Esophagus (tissue), 2 donors: Measurements from ENCODE around the gene RNF224. TPM values are rescaled to one million over a fixed set of nuclear protein-coding genes. Genes with fewer than 3 reads are reported as not detected.

Experiments used
- H3K27ac ChIP-seq, 2 donors: one replicate each; pipeline ENCODE4 v1.5.1; 2013; ENCODE audit warnings: low read depth in 2 of 2, mild to moderate bottlenecking in 2 of 2, inconsistent platforms in 1 of 2, low read length in 1 of 2, moderate library complexity in 1 of 2
- H3K27me3 ChIP-seq, 2 donors: one replicate each; pipeline ENCODE4 v1.6.1; 2013; ENCODE audit warnings: low read length in 2 of 2, control low read depth in 1 of 2, mild to moderate bottlenecking in 1 of 2; ENCODE audit not compliant: insufficient read depth in 2 of 2, control insufficient read depth in 1 of 2
- H3K36me3 ChIP-seq, 2 donors: one replicate each; pipeline ENCODE4 v1.6.1; 2013; ENCODE audit warnings: low read length in 1 of 2; ENCODE audit not compliant: control insufficient read depth in 2 of 2, insufficient read depth in 2 of 2
- H3K4me1 ChIP-seq, 2 donors: one replicate each; pipeline ENCODE4 v1.6.1; 2013; ENCODE audit warnings: low read length in 1 of 2; ENCODE audit not compliant: control insufficient read depth in 2 of 2, insufficient read depth in 2 of 2
- H3K4me3 ChIP-seq, 2 donors: one replicate each; pipeline ENCODE4 v1.5.1; 2013; ENCODE audit warnings: low read length in 2 of 2, mild to moderate bottlenecking in 2 of 2, low read depth in 1 of 2, moderate library complexity in 1 of 2
- H3K9me3 ChIP-seq, 2 donors: one replicate each; pipeline ENCODE4 v1.6.1; 2013; ENCODE audit warnings: mild to moderate bottlenecking in 2 of 2, low read depth in 1 of 2, low read length in 1 of 2, moderate library complexity in 1 of 2; ENCODE audit not compliant: control insufficient read depth in 2 of 2, insufficient read depth in 1 of 2
- WGBS, 2 donors: extraction: QIAGEN DNeasy Blood & Tissue Kit; methylation state at CpG; one replicate each; pipeline ENCODE4 v1.1.7; 2013; 5-methylcytosine and 5-hydroxymethylcytosine counted together
- polyA plus RNA-seq, 2 donors: library from polyadenylated mRNA; stranded (reverse); fragments of 200-250 nt; gene quantifications; one replicate each; pipeline ENCODE4 v1.2.3, GENCODE V29; 2013
- donor health status: healthy with polysubstance abuse.
- donor health status: Bipolar disorder and iron deficiency.

Gene RNF224
- polyA plus RNA-seq, 2 donors: 3.7 to 5.5 TPM

DNA sequence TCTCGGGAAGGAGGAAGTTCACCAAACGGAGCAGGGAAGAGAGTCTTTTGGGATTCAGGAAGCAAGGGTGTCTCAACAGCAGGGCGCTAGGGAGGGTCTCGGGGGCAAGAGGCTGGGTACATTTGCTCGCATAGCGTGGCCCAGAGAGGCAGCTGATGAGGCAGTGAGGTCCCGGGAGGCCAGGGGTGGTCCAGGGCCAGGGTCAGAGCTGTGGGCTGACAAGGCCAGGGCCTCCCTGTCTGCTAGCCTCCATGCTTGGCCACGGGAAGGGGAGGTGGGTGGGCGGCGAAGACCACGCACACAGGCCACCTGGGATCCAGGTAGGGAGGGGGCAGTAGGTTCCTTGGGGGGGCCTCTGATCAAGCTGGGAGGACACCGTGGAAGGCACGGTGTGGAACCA, 15.8 kb upstream of the RNF224 start:
- 84 to 89% methylated on average over 13 of the region's 13 CpGs for WGBS, 2 donors
- no peaks in the 10 kb centered on the region for H3K27me3 ChIP-seq
- peaks cover 0 to 17% of the 10 kb centered on the region in 2 donors for H3K36me3 ChIP-seq
- peaks cover 3 to 7% of the 10 kb centered on the region in 2 donors for H3K4me1 ChIP-seq
- H3K4me3 ChIP-seq: no peak overlapping the region
- no peaks in the 10 kb centered on the region for H3K9me3 ChIP-seq
- no peak overlapping the region for H3K27ac ChIP-seq

DNA sequence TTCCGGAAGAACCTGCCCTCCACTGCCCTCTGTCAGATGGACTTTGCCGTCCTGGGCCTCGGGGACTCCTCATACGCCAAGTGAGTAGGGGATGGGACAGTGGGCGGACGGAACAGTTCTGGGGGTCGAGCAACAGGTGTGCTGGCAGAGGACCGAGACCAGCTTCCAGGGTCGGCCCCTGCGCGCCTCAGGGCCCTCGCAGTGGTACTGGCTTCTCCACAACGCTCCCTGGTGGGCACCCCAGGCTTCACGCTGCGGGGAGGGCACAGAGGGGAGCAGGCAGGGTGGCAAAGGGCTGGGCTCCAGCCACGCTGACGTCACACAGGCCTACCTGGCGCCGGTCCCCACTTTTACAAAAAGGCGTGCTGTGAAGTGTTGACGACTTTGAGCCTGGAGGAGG, 14.8 kb upstream of the RNF224 start:
- Histone ChIP-seq H3K4me1 (peaks cover 2 to 7% of the 10 kb centered on the region in 2 donors), H3K36me3 (peaks cover 0 to 19% of the 10 kb centered on the region in 2 donors), H3K4me3 (no peak overlapping the region), H3K27me3 (no peaks in the 10 kb centered on the region), H3K9me3 (no peaks in the 10 kb centered on the region), H3K27ac (no peak overlapping the region)
- WGBS, 2 donors: 78 to 86% methylated on average over 19 to 21 of the region's 21 CpGs

DNA sequence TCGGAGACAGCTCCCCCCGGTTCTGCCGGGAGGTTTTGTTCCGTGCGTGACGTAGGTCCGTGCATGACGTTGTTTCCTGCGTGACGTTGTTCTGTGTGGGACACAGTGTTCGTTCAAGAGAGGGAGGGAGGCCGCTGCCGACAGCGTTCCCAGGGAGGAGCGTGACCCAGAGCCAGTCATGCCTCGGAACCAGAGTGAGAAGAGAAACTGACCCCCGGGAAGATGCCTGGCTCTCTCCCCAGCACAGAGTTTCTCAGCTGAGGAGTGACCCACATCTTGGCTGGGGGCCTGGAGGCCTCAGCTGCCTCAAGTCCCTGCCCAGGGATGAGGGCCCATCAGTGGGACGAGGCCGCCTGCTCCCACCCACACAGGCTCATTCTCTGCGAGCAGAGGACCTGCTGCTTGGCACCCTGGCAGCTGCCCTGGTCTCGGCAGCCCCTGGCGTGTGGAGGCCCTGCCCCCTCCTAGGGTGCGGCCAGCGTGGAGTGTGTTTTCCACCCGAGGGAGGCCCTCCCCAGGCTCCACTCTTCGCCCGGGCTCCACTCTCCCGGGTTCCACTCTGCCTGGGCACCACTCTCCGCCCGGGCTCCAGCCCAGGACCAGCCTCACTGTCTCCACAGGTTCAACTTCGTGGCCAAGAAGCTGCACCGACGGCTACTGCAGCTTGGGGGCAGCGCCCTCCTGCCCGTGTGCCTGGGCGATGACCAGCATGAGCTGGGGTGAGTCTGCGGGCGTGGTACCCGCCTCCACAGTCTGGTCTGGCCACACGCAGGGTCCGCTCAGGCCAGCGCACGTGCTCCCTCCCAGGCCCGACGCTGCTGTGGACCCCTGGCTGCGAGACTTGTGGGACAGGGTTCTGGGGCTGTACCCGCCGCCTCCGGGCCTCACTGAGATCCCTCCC, 13.9 kb upstream of the RNF224 start:
- H3K27ac ChIP-seq: no peak overlapping the region
- no peaks in the 10 kb centered on the region for H3K27me3 ChIP-seq
- H3K36me3 ChIP-seq: peaks cover 0 to 19% of the 10 kb centered on the region in 2 donors
- H3K4me1 ChIP-seq: peaks cover 0 to 14% of the 10 kb centered on the region in 2 donors
- H3K9me3 ChIP-seq: no peaks in the 10 kb centered on the region
- no peak overlapping the region for H3K4me3 ChIP-seq
- WGBS, 2 donors: 87 to 89% methylated on average over 49 of the region's 49 CpGs

DNA sequence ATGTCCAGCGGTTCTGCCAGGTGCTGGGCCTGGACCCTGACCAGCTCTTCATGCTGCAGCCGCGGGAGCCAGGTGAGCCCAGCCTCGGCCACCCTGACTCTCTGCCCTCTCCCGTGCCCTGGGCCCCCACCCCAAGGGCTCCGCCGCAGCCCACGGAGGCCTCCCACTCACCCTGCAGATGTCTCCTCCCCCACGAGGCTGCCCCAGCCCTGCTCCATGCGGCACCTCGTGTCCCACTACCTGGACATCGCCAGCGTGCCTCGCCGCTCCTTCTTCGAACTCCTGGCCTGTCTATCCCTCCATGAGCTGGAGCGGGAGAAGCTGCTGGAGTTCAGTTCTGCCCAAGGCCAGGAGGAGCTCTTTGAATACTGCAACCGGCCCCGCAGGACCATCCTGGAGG, 12.7 kb upstream of the RNF224 start:
- Histone ChIP-seq H3K4me3 (no peak overlapping the region), H3K36me3 (peaks cover 0 to 21% of the 10 kb centered on the region in 2 donors)
- WGBS, 2 donors: 92 to 93% methylated on average over 19 of the region's 19 CpGs

DNA sequence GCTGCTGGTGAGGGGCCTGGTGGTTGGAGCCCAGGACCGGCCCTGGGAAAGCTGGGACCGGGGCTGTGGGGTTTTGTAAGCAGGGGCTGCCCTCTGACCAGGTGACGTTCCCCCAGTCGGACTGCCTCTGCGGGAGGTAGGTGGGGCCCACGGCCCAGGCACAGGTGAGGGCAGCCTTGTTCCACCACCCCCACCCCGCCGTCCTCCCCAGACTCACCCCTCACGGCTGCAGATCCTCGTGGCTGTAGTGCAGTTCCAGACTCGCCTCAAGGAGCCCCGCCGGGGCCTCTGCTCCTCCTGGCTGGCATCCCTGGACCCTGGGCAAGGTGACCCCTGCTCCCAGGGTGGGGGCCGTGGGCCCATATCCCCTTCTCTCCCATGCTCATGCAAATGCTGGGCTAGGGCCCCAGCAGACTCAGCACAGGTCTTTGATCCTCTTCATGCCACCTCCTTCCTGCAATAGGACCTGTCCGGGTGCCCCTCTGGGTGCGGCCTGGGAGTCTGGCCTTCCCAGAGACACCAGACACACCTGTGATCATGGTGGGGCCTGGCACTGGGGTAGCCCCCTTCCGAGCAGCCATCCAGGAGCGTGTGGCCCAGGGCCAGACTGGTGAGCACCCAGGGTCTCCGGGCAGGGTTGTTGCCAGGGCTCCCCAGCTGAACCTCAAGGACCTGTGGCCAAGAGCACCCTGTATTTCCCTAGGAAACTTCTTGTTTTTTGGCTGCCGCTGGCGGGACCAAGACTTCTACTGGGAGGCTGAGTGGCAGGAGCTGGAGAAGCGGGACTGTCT, 11.9 kb upstream of the RNF224 start:
- Histone ChIP-seq H3K27me3 (no peaks in the 10 kb centered on the region), H3K27ac (no peak overlapping the region), H3K36me3 (peaks cover 0 to 25% of the 10 kb centered on the region in 2 donors), H3K4me3 (no peak overlapping the region), H3K9me3 (no peaks in the 10 kb centered on the region), H3K4me1 (peaks cover 0 to 21% of the 10 kb centered on the region in 2 donors)
- WGBS, 2 donors: 89 to 90% methylated on average over 19 to 22 of the region's 22 CpGs

More for the DNA sequence above, 12.7 kb upstream of the RNF224 start:
- no peaks in the 10 kb centered on the region for H3K27me3 ChIP-seq
- no peak overlapping the region for H3K27ac ChIP-seq
- H3K4me1 ChIP-seq: peaks cover 0 to 21% of the 10 kb centered on the region in 2 donors
- no peaks in the 10 kb centered on the region for H3K9me3 ChIP-seq

DNA sequence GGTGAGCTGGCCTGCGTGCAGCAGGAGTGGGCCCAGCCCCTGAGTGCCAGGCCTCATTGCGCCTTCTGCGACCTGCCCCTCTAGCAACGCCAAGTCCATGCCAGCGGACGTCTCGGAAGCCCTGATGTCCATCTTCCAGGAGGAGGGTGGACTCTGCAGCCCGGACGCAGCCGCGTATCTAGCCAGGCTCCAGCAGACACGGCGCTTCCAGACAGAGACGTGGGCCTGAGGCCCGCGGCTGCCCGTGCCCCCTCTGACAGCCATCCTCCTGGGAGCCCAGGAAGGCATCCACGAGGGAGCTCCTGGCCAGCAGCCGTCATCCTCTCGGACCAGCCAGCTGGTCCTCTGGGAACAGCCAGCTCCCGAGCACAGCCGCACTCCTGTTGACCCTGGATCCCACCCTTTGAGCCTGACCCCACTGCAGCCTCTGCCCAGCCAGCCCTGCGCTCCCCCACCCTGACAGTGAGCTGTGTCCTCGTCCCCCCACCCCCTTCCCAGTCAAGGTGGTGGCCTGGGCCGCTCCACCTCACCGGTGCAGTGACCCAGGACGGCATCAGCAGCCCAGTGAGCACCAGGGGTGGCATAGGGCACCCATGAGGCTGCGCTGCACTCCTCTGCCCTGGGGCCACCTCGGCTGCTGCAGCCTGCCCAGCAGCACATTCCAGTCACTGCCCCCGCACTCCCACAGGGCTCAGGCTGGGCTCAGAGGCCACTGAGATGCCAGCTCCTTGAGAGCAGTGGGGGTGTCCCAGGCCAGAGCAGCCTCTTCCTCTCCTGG, 10.9 kb upstream of the RNF224 start:
- Histone ChIP-seq H3K36me3 (peaks cover 0 to 25% of the 10 kb centered on the region in 2 donors), H3K4me1 (peaks cover 0 to 21% of the 10 kb centered on the region in 2 donors), H3K27ac (peak overlapping the region in 1 of 2 donors; percentile 91), H3K9me3 (no peaks in the 10 kb centered on the region), H3K27me3 (no peaks in the 10 kb centered on the region), H3K4me3 (peak overlapping the region in 1 of 2 donors; percentile 61)
- whole genome bisulfite sequencing, 2 donors: 88 to 92% methylated on average over 30 of the region's 30 CpGs

DNA sequence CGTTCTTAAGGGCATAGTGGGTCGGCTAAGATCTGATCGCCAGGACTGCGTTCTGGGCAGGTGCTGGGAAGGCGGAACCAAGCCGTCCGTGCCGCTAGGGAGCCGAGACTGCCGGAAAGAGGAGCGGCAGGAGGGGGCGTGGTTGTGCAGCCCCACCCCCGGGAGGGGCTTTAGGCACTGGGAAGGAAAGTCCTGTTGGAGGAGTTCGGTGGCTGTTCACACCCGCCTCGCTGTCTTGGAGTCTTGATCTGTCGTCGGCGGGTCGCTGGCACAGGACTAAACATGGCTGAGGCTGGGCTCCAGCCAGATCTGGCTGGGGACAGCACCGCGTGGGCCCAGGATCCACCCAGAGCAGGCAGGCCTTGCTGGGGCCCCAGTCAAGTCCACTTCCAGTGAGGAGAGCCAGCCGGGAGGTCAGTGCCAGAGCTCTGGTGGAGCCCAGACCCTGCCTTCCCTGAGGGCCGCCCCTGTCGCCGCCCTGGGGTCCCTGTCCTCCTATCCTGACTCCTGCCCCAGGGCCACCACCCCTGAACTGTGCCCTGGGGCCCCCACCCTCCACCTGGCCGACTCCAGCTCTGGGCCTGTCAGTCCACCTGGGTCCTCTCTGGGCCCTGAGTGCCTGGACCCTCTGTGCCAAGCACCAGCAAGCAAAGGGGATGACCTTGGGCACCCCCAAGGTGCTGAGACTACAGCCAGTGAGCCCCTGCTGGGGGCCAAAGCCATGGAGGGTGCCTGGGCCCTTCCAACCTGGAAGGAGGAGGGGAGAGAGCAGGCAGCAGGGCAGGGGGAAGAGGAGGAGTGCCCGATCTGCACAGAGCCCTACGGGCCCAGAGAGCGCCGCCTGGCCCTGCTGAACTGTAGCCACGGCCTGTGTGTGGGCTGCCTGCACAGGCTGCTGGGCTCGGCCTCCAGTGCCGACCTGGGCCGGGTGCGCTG, 9.8 kb upstream of the RNF224 start:
- Histone ChIP-seq H3K9me3 (no peaks in the 10 kb centered on the region), H3K4me3 (peak overlapping the region; percentile 61 to 63), H3K4me1 (peaks cover 0 to 21% of the 10 kb centered on the region in 2 donors), H3K27me3 (no peaks in the 10 kb centered on the region), H3K36me3 (peaks cover 0 to 25% of the 10 kb centered on the region in 2 donors), H3K27ac (peak overlapping the region; percentile 86 to 91)
- WGBS, 2 donors: 43 to 44% methylated on average over 36 of the region's 36 CpGs

DNA sequence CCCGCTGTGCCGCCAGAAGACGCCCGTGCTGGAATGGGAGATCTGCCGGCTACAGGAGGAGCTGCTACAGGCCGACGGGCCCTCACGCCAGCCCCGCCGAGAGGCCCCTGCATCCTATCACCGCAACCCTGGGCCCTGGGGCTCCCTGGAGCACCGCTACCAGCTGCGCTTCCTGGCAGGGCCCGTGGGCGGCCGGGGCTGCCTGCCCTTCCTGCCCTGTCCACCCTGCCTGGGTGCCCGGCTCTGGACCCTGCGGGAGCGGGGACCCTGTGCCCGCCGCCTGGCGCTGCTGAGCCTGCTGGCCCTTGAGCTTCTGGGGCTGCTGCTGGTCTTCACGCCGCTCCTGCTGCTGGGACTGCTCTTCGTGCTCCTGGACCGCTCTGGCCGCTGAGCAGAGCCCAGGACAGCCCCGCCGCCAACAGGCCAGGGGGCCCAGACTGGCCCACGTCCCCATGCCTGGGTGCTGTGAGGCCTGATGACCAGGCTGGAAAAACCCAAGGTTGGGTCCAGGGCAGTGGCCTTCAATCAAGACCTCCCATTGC, 9.0 kb upstream of the RNF224 start:
- Histone ChIP-seq H3K9me3 (no peaks in the 10 kb centered on the region), H3K4me1 (peaks cover 0 to 26% of the 10 kb centered on the region in 2 donors), H3K36me3 (peaks cover 0 to 25% of the 10 kb centered on the region in 2 donors), H3K4me3 (peak overlapping the region; percentile 61 to 63), H3K27ac (peak overlapping the region; percentile 86 to 91), H3K27me3 (no peaks in the 10 kb centered on the region)
- WGBS, 2 donors: 68 to 75% methylated on average over 28 to 30 of the region's 30 CpGs
